AG10803 (cell line): ENCODE data around the gene GNG8.

Source experiments
- DNase-seq: peaks from one replicate; pipeline ENCODE4 v3.0.0; 2010; ENCODE audit warnings: low read depth
- H3K4me3 ChIP-seq: 2 replicates; pipeline ENCODE4 v1.5.1; 2011; ENCODE audit warnings: mild to moderate bottlenecking, low read length, control low read depth
- CTCF ChIP-seq: conservative IDR thresholded peaks from 2 replicates; pipeline ENCODE4 v1.5.1; 2011; ENCODE audit warnings: mild to moderate bottlenecking, low read length, control low read depth, inconsistent platforms

GNG8 gene

GRCh38 chr19:46610851-46611770 lies 24.9 kb downstream of the GNG8 start:
- peak; percentile 69 for DNase-seq
- no peak for TF ChIP-seq CTCF
- H3K4me3 ChIP-seq: no peak overlapping the region

GRCh38 chr19:46610413-46610775 lies 25.6 kb downstream of the GNG8 start:
- no peak for TF ChIP-seq CTCF
- no peak for DNase-seq
- no peak overlapping the region for H3K4me3 ChIP-seq

- H3K4me3 ChIP-seq: no peak overlapping the region
- DNase-seq: no peak
- TF ChIP-seq CTCF: no peak
These were observed 26.2 kb downstream of the GNG8 start for GRCh38 chr19:46609511-46610412.

- no peak for TF ChIP-seq CTCF
- no peak overlapping the region for H3K4me3 ChIP-seq
- DNase-seq: no peak
These were observed 27.2 kb downstream of the GNG8 start for GRCh38 chr19:46608581-46609345.

GRCh38 chr19:46608178-46608577 lies 27.8 kb downstream of the GNG8 start:
- no peak for TF ChIP-seq CTCF
- no peak for DNase-seq
- no peak overlapping the region for H3K4me3 ChIP-seq

- H3K4me3 ChIP-seq: no peak overlapping the region
- no peak for DNase-seq
- no peak for TF ChIP-seq CTCF
These were observed 28.6 kb downstream of the GNG8 start for GRCh38 chr19:46607448-46607841.
